ENCODE data around the gene GSDME. TPM values are rescaled to one million over a fixed set of nuclear protein-coding genes. Genes with fewer than 3 reads are reported as not detected.

GSDME gene
- total RNA-seq, 2 donors from 2014 or later = 33.4 to 43.5 TPM

DNA sequence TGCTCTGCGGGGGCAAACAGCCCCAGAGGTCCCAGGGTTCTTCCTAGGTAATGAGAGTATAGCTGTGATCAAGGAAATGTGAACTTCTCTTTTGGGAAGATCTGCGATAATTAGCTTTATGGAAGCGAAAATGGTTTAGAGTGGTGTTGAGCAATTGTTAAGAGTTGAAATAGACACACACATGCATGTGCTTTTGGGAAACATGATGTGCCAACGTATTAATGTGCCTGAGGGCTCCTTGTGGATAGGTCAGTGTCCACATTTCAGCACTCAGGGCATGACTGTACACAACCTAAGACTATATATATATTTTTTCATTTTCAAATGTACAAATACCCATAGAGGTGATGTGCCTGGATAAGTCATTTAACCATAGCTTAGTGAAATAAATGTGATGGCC lies 67.0 kb downstream of the GSDME start:
- intact Hi-C loops (cut with DNase I) = no loop called here
- DNase-seq (ENCODE audit: low spot score) = no peak

- DNase-seq (ENCODE audit: low spot score) = no peak
- intact Hi-C loops (cut with DNase I) = no loop called here
Observed at GRCh38 chr7:24685708-24686107, 71.6 kb downstream of the GSDME start.

- DNase-seq (ENCODE audit: low spot score) = no peak
- intact Hi-C loops (cut with DNase I) = no loop called here
Observed at GRCh38 chr7:24670782-24671181, 86.5 kb downstream of the GSDME start.

GRCh38 chr7:24669971-24670591 lies 87.2 kb downstream of the GSDME start:
- DNase-seq (ENCODE audit: low spot score) = no peak
- intact Hi-C loops (cut with DNase I) = no loop called here

GRCh38 chr7:24668927-24669635 lies 88.2 kb downstream of the GSDME start:
- DNase-seq (ENCODE audit: low spot score) = no peak
- intact Hi-C loops (cut with DNase I) = no loop called here

- no peak for DNase-seq (ENCODE audit: low spot score)
- intact Hi-C loops (cut with DNase I) = no loop called here
Observed at GRCh38 chr7:24665564-24666294, 91.5 kb downstream of the GSDME start.

- no peak for DNase-seq (ENCODE audit: low spot score)
- intact Hi-C loops (cut with DNase I) = no loop called here
Observed at GRCh38 chr7:24660546-24660945, 96.7 kb downstream of the GSDME start.

GRCh38 chr7:24659505-24659904 lies 97.8 kb downstream of the GSDME start:
- intact Hi-C loops (cut with DNase I) = no loop called here
- DNase-seq (ENCODE audit: low spot score) = no peak

DNA sequence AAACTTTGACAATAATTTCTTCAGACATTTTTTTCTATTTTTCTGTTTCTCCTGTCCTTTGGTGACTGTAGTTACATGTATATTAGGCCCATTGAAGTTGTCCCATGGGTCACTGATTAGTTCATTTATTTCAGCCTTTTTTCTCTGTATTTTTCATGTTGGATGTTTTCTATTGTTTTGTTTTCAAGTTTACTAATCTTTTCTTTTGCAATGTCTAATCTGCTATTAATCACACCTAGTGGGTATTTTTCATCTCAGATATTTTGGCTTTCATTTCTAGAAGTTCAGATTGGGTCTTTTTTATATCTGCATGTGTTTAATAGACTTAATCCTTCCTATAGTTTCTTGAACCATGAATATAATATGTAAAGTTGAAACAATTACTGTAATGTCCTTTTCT lies 99.3 kb downstream of the GSDME start:
- no peak for DNase-seq (ENCODE audit: low spot score)
- intact Hi-C loops (cut with DNase I) = no loop called here

DNA sequence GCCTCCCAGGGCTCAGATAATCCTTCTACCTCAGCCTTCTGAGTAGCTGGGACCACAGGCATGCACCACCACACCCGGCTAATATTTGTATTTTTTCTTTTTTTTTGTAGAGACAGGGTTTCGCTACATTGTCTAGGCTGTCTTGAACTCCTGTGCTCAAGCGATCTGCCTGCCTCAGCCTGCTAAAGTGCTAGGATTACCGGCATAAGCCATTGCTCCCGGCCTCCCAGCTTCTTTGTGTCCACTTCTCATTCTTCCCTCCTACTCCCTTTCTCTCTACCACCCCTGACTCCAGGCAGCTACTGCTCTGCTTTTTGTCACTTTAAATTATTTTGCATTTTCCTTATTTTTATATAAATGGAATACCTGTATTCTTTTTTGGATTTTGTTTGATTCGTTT lies 100.7 kb downstream of the GSDME start:
- no peak for DNase-seq (ENCODE audit: low spot score)
- intact Hi-C loops (cut with DNase I) = no loop called here

- no peak for DNase-seq (ENCODE audit: low spot score)
- intact Hi-C loops (cut with DNase I) = no loop called here
Observed at GRCh38 chr7:24654305-24654704, 103.0 kb downstream of the GSDME start.

GRCh38 chr7:24653316-24654085 lies 103.8 kb downstream of the GSDME start:
- intact Hi-C loops (cut with DNase I) = no loop called here
- no peak for DNase-seq (ENCODE audit: low spot score)

DNA sequence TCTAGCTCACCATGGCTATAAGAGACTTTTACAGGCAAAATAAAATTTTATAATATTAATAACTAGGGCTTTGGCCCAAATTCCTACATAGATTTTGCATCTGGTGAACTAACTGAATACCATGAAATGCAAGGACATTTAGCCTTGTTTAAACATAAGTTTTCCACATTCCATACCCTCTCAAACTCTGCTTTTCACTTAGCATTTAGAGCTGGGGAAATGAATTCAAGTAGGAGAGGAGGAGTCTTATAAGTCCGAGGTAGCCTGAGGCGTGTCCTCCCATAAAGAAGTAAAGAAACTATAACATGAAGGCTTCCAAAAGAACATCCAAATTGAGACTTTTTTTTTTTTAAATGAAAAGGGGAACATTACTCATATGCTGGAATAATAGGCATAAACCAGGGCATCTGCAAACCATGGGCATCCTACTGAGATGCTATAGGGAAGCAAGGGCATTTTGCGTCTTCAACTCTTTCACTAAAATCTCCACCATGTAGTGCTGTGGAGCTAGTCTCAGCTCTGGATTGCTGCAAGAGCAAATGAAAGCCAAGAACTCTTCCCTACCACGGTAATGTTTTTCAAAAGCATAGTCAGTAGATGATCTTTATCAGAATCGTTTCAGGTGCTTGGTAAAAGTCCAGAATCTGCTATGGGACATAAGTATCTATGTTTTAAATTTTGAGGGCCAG lies 104.9 kb downstream of the GSDME start:
- no peak for DNase-seq (ENCODE audit: low spot score)
- intact Hi-C loops (cut with DNase I) = no loop called here

Other genes starting within 250 kb of the GSDME start
- gene PALS2, start 184.0 kb downstream of the GSDME start, total RNA-seq = 10 to 100 TPM; 37.4 to 43.1 TPM
- gene OSBPL3, start 222.7 kb upstream of the GSDME start, total RNA-seq = 1 to 10 TPM; 5.0 to 9.1 TPM